ENCODE data around the gene TCERG1L.

TCERG1L gene

GRCh38 chr10:131091682-131092081 lies 219.8 kb downstream of the TCERG1L start:
- H3K27me3 ChIP-seq (ENCODE audit: insufficient read depth, low read length) = no peaks in the 10 kb centered on the region
- H3K4me1 ChIP-seq (ENCODE audit: insufficient read depth, low read length) = peaks cover 3% of the 10 kb centered on the region
- H3K9me3 ChIP-seq (ENCODE audit: low read length) = no peaks in the 10 kb centered on the region
- H2AFZ ChIP-seq (ENCODE audit: low read depth, low read length) = no peak overlapping the region
- H3K4me3 ChIP-seq (ENCODE audit: low read length) = no peak overlapping the region
- no peaks in the 10 kb centered on the region for H3K36me3 ChIP-seq (ENCODE audit: insufficient read depth, low read length)

- H3K4me1 ChIP-seq (ENCODE audit: insufficient read depth, low read length) = peaks cover 3% of the 10 kb centered on the region
- no peak overlapping the region for H2AFZ ChIP-seq (ENCODE audit: low read depth, low read length)
- no peak overlapping the region for H3K4me3 ChIP-seq (ENCODE audit: low read length)
- H3K9me3 ChIP-seq (ENCODE audit: low read length) = no peaks in the 10 kb centered on the region
- H3K36me3 ChIP-seq (ENCODE audit: insufficient read depth, low read length) = no peaks in the 10 kb centered on the region
- H3K27me3 ChIP-seq (ENCODE audit: insufficient read depth, low read length) = no peaks in the 10 kb centered on the region
These were observed 220.5 kb downstream of the TCERG1L start for GRCh38 chr10:131090761-131091661.

DNA sequence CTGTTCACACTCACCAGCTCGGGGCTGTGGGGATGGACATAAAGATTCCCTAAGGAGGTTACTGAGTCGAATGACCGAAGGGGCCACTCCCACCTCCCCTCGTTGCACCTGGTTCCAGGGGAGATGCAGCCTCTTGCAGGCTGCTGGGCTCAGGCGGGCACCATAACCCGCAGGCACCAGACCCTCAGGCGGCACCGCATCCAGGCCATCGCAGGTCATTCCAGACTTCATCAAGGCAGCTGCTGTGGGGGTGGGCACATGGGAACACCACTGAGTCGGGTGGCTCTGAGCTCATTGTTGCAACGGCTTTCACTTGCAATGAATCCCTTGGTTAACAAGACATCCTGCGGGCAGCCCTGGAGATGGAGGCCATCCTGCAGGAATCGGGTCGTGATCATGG lies 221.7 kb downstream of the TCERG1L start:
- Histone ChIP-seq H2AFZ (ENCODE audit: low read depth, low read length) (no peak overlapping the region), H3K9me3 (ENCODE audit: low read length) (no peaks in the 10 kb centered on the region), H3K27me3 (ENCODE audit: insufficient read depth, low read length) (no peaks in the 10 kb centered on the region), H3K4me3 (ENCODE audit: low read length) (no peak overlapping the region), H3K4me1 (ENCODE audit: insufficient read depth, low read length) (peaks cover 3% of the 10 kb centered on the region), H3K36me3 (ENCODE audit: insufficient read depth, low read length) (no peaks in the 10 kb centered on the region)

GRCh38 chr10:131089150-131089549 lies 222.4 kb downstream of the TCERG1L start:
- H2AFZ ChIP-seq (ENCODE audit: low read depth, low read length) = no peak overlapping the region
- H3K27me3 ChIP-seq (ENCODE audit: insufficient read depth, low read length) = no peaks in the 10 kb centered on the region
- no peaks in the 10 kb centered on the region for H3K4me1 ChIP-seq (ENCODE audit: insufficient read depth, low read length)
- H3K4me3 ChIP-seq (ENCODE audit: low read length) = no peak overlapping the region
- H3K36me3 ChIP-seq (ENCODE audit: insufficient read depth, low read length) = no peaks in the 10 kb centered on the region
- no peaks in the 10 kb centered on the region for H3K9me3 ChIP-seq (ENCODE audit: low read length)

- Histone ChIP-seq H3K4me1 (ENCODE audit: insufficient read depth, low read length) (no peaks in the 10 kb centered on the region), H3K9me3 (ENCODE audit: low read length) (no peaks in the 10 kb centered on the region), H3K36me3 (ENCODE audit: insufficient read depth, low read length) (no peaks in the 10 kb centered on the region), H3K27me3 (ENCODE audit: insufficient read depth, low read length) (no peaks in the 10 kb centered on the region), H3K4me3 (ENCODE audit: low read length) (no peak overlapping the region), H2AFZ (ENCODE audit: low read depth, low read length) (no peak overlapping the region)
These were observed 222.9 kb downstream of the TCERG1L start for GRCh38 chr10:131088619-131089018.

- H3K36me3 ChIP-seq (ENCODE audit: insufficient read depth, low read length) = no peaks in the 10 kb centered on the region
- H2AFZ ChIP-seq (ENCODE audit: low read depth, low read length) = no peak overlapping the region
- no peaks in the 10 kb centered on the region for H3K4me1 ChIP-seq (ENCODE audit: insufficient read depth, low read length)
- no peak overlapping the region for H3K4me3 ChIP-seq (ENCODE audit: low read length)
- no peaks in the 10 kb centered on the region for H3K27me3 ChIP-seq (ENCODE audit: insufficient read depth, low read length)
- H3K9me3 ChIP-seq (ENCODE audit: low read length) = no peaks in the 10 kb centered on the region
These were observed 223.9 kb downstream of the TCERG1L start for GRCh38 chr10:131087464-131088215.

DNA sequence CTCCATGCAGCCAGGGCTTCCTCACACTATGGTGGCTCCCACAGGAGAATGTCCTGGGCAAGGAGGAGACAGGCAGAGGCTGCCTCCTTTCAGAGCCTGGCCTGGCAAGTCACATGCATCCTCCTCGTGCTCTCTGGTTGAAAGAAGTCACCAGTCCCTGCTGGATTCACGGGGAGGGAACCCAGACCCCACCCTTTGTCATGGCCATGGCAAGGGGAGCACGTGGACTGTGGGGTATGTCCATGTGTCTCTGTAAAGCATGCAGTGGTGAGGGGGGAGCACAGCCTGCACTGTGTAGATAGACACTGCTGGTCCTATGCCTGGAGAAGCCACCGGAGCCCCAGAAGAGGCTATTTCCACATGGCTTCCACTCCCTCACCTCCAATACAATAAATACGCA lies 225.0 kb downstream of the TCERG1L start:
- no peaks in the 10 kb centered on the region for H3K27me3 ChIP-seq (ENCODE audit: insufficient read depth, low read length)
- H3K9me3 ChIP-seq (ENCODE audit: low read length) = no peaks in the 10 kb centered on the region
- H2AFZ ChIP-seq (ENCODE audit: low read depth, low read length) = no peak overlapping the region
- H3K4me3 ChIP-seq (ENCODE audit: low read length) = no peak overlapping the region
- H3K36me3 ChIP-seq (ENCODE audit: insufficient read depth, low read length) = no peaks in the 10 kb centered on the region
- no peaks in the 10 kb centered on the region for H3K4me1 ChIP-seq (ENCODE audit: insufficient read depth, low read length)

- H3K4me3 ChIP-seq (ENCODE audit: low read length) = no peak overlapping the region
- no peaks in the 10 kb centered on the region for H3K36me3 ChIP-seq (ENCODE audit: insufficient read depth, low read length)
- no peaks in the 10 kb centered on the region for H3K27me3 ChIP-seq (ENCODE audit: insufficient read depth, low read length)
- no peak overlapping the region for H2AFZ ChIP-seq (ENCODE audit: low read depth, low read length)
- no peaks in the 10 kb centered on the region for H3K4me1 ChIP-seq (ENCODE audit: insufficient read depth, low read length)
- no peaks in the 10 kb centered on the region for H3K9me3 ChIP-seq (ENCODE audit: low read length)
These were observed 225.4 kb downstream of the TCERG1L start for GRCh38 chr10:131086094-131086493.

DNA sequence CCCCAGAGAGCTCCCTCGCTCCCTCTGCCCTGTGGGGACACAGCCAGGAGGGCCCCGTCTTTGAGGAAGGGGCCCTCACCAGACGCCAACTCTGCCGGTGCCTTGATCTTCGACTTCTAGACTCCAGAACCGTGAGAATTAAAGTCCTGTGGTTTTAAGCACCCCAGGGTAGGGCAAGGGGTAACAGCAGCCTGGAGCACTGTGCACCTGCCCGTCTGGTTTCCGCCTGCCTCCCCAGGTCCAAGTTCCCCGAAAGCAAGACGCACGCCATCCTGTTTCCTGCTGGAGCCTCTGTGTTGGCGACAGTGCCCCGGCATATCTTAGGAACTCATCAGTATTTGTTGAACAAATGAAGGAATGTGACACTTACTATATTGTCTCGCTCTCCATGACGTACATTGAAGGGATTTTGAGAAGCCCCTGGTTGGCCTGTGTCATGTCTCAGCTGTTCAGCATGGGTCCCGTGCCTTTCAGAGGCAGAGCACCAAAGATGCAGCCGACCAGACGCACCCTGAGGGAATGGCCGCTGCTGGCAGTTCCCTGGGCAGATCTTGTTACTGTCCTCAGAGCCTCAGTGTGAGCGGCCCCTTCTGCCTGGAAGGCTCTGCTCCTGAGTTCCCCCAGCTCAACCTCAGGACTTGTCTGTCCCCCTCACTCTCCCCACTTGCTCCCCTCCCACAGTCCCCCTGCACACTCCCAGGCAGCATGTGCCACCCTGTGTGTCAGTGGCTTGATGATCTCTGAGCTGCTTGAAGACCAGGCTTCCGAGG lies 226.2 kb downstream of the TCERG1L start:
- H3K27me3 ChIP-seq (ENCODE audit: insufficient read depth, low read length) = no peaks in the 10 kb centered on the region
- H3K4me1 ChIP-seq (ENCODE audit: insufficient read depth, low read length) = no peaks in the 10 kb centered on the region
- no peak overlapping the region for H2AFZ ChIP-seq (ENCODE audit: low read depth, low read length)
- no peak overlapping the region for H3K4me3 ChIP-seq (ENCODE audit: low read length)
- H3K9me3 ChIP-seq (ENCODE audit: low read length) = no peaks in the 10 kb centered on the region
- no peaks in the 10 kb centered on the region for H3K36me3 ChIP-seq (ENCODE audit: insufficient read depth, low read length)

DNA sequence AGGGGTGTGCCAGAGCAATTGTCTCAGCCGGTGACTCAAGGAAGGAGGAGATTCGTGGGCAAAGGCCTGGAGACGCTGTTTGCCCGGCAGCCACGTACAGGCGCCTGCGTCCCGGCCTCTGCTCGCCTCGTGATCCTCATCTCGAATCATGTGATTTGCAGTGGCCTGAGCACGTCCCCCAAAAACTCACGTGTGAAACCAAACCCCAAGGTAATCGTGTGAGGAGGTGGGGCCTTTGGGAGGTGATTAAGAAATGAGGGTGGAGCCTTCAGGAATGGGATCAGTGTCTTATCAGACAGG lies 226.8 kb downstream of the TCERG1L start:
- no peaks in the 10 kb centered on the region for H3K4me1 ChIP-seq (ENCODE audit: insufficient read depth, low read length)
- H3K9me3 ChIP-seq (ENCODE audit: low read length) = no peaks in the 10 kb centered on the region

DNA sequence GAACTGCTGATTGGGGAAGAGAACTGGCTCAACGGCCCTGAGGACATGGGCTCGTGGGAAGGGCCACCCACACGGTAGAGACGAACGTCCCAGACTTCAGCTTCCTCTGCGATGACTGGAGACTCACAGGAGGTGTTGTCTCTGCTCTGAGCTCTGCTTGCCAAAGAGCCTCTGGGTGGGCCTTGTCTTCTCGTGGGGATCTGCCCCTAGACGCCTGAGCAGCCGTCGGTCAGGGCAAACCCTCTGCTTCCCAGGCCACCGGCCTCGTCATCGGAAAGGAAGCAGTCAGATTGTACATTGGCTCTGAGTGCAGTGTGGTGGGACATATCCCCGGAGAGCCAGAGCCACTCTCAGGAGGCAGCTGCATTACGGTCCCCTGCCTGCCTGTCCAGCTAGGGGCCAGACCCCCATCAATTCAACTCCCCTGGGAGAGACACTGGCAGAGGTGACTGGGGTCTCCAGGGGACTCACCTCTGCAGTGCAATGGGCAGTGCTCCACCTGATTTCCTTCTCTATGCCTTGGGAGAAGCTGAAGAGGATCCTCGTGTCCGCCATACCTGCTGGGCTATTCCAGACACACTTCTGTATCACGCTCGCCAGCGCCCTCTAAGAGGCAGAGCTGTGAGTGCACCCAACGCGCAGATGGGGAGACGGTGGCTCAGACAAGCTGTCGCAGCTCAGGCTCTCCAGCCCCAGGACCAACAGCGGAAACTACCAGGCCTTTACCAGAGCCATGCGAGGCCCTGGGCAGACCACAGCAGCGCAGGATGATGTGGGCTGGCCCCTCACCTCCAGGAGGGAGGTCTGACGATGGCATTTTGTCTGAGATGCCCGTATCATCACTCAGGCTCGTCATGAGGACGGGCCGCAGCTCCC lies 227.4 kb downstream of the TCERG1L start:
- H2AFZ ChIP-seq (ENCODE audit: low read depth, low read length) = no peak overlapping the region
- H3K27me3 ChIP-seq (ENCODE audit: insufficient read depth, low read length) = no peaks in the 10 kb centered on the region
- H3K36me3 ChIP-seq (ENCODE audit: insufficient read depth, low read length) = no peaks in the 10 kb centered on the region
- no peaks in the 10 kb centered on the region for H3K4me1 ChIP-seq (ENCODE audit: insufficient read depth, low read length)
- H3K9me3 ChIP-seq (ENCODE audit: low read length) = no peaks in the 10 kb centered on the region
- no peak overlapping the region for H3K4me3 ChIP-seq (ENCODE audit: low read length)

More for the DNA sequence above, 226.8 kb downstream of the TCERG1L start:
- no peak overlapping the region for H2AFZ ChIP-seq (ENCODE audit: low read depth, low read length)
- no peak overlapping the region for H3K4me3 ChIP-seq (ENCODE audit: low read length)
- H3K36me3 ChIP-seq (ENCODE audit: insufficient read depth, low read length) = no peaks in the 10 kb centered on the region
- no peaks in the 10 kb centered on the region for H3K27me3 ChIP-seq (ENCODE audit: insufficient read depth, low read length)

- no peak overlapping the region for H3K4me3 ChIP-seq (ENCODE audit: low read length)
- H2AFZ ChIP-seq (ENCODE audit: low read depth, low read length) = no peak overlapping the region
- H3K9me3 ChIP-seq (ENCODE audit: low read length) = no peaks in the 10 kb centered on the region
- no peaks in the 10 kb centered on the region for H3K4me1 ChIP-seq (ENCODE audit: insufficient read depth, low read length)
- H3K27me3 ChIP-seq (ENCODE audit: insufficient read depth, low read length) = no peaks in the 10 kb centered on the region
- no peaks in the 10 kb centered on the region for H3K36me3 ChIP-seq (ENCODE audit: insufficient read depth, low read length)
These were observed 228.5 kb downstream of the TCERG1L start for GRCh38 chr10:131082991-131083481.

Measured in neuron (in vitro differentiated cells).